K562 (cell line): ENCODE measurements around the gene SERGEF.

Experiments used
- DPF2 ChIP-seq: fragments of 450-650 bp; IDR thresholded peaks from 2 replicates; pipeline ENCODE4 v1.6.1; 2016
- EP300 ChIP-seq: IDR thresholded peaks from 2 replicates; pipeline ENCODE4 v1.6.1; 2012; ENCODE audit warnings: low read length, improper control_type of control experiment

DNA sequence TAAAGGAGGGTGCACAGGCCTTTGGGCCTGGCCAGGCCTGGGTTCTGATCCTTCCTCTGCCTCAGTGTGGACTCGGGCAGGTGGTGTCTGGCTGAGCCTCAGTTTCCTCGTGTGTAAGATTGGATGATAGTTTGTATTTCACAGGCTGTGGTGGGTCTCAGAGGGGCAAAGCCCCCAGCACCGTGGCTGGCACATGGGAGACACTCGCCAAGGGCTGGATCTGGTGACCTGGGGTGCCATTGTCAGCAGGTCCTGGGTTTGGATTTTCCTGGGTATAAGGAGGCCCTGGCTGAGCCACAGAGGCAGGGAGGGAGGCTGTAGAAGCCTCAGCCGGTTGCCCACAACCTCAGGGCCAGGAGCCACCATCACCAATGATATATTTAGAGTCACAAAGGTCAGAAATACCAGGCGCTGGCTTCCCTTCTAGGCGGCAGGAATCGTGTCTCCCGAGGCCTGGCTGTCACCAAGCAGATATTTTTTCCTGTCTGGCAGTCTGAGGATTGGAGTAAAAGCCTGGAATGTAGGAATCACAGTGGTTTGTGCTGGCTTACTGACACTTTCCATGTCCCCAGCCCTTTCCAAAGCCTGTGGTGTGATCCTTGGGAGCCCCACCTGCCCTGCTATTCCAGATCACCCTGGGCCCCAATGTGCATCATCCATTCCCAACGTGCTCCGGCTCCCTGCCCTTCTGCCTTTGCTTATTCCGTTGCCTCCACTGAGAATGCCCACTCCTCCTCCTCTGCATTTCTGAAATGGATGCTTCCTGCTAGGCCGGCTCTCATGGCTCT, 262.6 kb downstream of the SERGEF start:
- no peak for TF ChIP-seq DPF2
- TF ChIP-seq EP300, result no peak
